ENCODE results near the gene FAM163A.

- no peak for TF ChIP-seq POLR2A (IDR thresholded peaks at IDR 0.05)
- TF ChIP-seq EP300 (IDR thresholded peaks at IDR 0.05) = no peak
These were observed 113.9 kb downstream of the FAM163A start for GRCh38 chr1:179857009-179857408.
